IgD-negative memory B cell (primary cell): ENCODE results near the gene ALLC. TPM values are rescaled to one million over a fixed set of nuclear protein-coding genes. Genes with fewer than 3 reads are reported as not detected.

Source experiments
- H3K27ac Mint-ChIP-seq, 3 donors: one replicate each; pipeline ENCODE4 v1.8.0; 2020 to 2022; ENCODE audit warnings: mild to moderate bottlenecking in 3 of 3, mixed read lengths in 3 of 3, moderate library complexity in 1 of 3
- H3K27me3 Mint-ChIP-seq: one replicate; pipeline ENCODE4 v1.8.0; 2021; ENCODE audit warnings: mixed read lengths
- H3K36me3 Mint-ChIP-seq: one replicate; pipeline ENCODE4 v1.8.0; 2020; ENCODE audit warnings: mild to moderate bottlenecking, mixed read lengths
- H3K4me1 Mint-ChIP-seq, 3 donors: one replicate each; pipeline ENCODE4 v1.8.0; 2020 to 2022; ENCODE audit warnings: mixed read lengths in 3 of 3, mild to moderate bottlenecking in 1 of 3
- H3K4me3 Mint-ChIP-seq, 4 donors: one replicate each; pipeline ENCODE4 v1.8.0; 2020 to 2022; ENCODE audit warnings: mild to moderate bottlenecking in 4 of 4, mixed read lengths in 4 of 4, moderate library complexity in 3 of 4
- H3K9me3 Mint-ChIP-seq, 3 donors: one replicate each; pipeline ENCODE4 v1.8.0; 2020 to 2021; ENCODE audit warnings: mixed read lengths in 3 of 3, mild to moderate bottlenecking in 1 of 3
- polyA plus RNA-seq: library from polyadenylated mRNA; unstranded; fragments of 300-500 nt; fragmentation: Illumina TruSeq; gene quantifications from one replicate; pipeline ENCODE4 v1.2.3, GENCODE V29; 2021

The ALLC gene
- polyA plus RNA-seq, 1 donor from 2014 or later = not detected

GRCh38 chr2:3666613-3666975 lies 8.6 kb downstream of the ALLC start:
- Mint-ChIP-seq H3K27ac (peak overlapping the region in 1 of 3 donors; percentile 79), H3K36me3 (peaks cover 2% of the 10 kb centered on the region)

GRCh38 chr2:3667151-3667631 lies 9.2 kb downstream of the ALLC start:
- peaks cover 10% of the 10 kb centered on the region for H3K27me3 Mint-ChIP-seq

More at GRCh38 chr2:3666613-3666975, 8.6 kb downstream of the ALLC start:
- Mint-ChIP-seq H3K4me3 (no peak overlapping the region), H3K27me3 (peaks cover 10% of the 10 kb centered on the region), H3K9me3 (peaks cover 2 to 6% (median 2%) of the 10 kb centered on the region in 3 donors), H3K4me1 (peaks cover 0 to 5% (median 2%) of the 10 kb centered on the region in 3 donors)

GRCh38 chr2:3669656-3670055 lies 11.7 kb downstream of the ALLC start:
- H3K9me3 Mint-ChIP-seq = peaks cover 2 to 6% (median 2%) of the 10 kb centered on the region in 3 donors
- no peaks in the 10 kb centered on the region for H3K4me1 Mint-ChIP-seq
- no peak overlapping the region for H3K4me3 Mint-ChIP-seq
- no peak overlapping the region for H3K27ac Mint-ChIP-seq
- H3K27me3 Mint-ChIP-seq = peaks cover 10% of the 10 kb centered on the region
- peaks cover 2% of the 10 kb centered on the region for H3K36me3 Mint-ChIP-seq

More at GRCh38 chr2:3667151-3667631, 9.2 kb downstream of the ALLC start:
- H3K4me3 Mint-ChIP-seq = peak overlapping the region in 1 of 4 donors; percentile 39
- H3K4me1 Mint-ChIP-seq = peaks cover 0 to 2% (median 0%) of the 10 kb centered on the region in 3 donors
- peaks cover 2% of the 10 kb centered on the region for H3K36me3 Mint-ChIP-seq
- H3K27ac Mint-ChIP-seq = peak overlapping the region in 1 of 3 donors; percentile 79
- H3K9me3 Mint-ChIP-seq = peaks cover 2 to 6% (median 2%) of the 10 kb centered on the region in 3 donors

- peak overlapping the region in 1 of 4 donors; percentile 74 for H3K4me3 Mint-ChIP-seq
- peaks cover 1 to 5% (median 2%) of the 10 kb centered on the region in 3 donors for H3K9me3 Mint-ChIP-seq
- no peak overlapping the region for H3K27ac Mint-ChIP-seq
- H3K27me3 Mint-ChIP-seq = peaks cover 10% of the 10 kb centered on the region
- no peaks in the 10 kb centered on the region for H3K4me1 Mint-ChIP-seq
- peaks cover 2% of the 10 kb centered on the region for H3K36me3 Mint-ChIP-seq
Observed at GRCh38 chr2:3670376-3670775, 12.4 kb downstream of the ALLC start.

GRCh38 chr2:3670941-3671340 lies 12.9 kb downstream of the ALLC start:
- Mint-ChIP-seq H3K27ac (no peak overlapping the region), H3K36me3 (no peaks in the 10 kb centered on the region), H3K9me3 (no peaks in the 10 kb centered on the region), H3K27me3 (peaks cover 10% of the 10 kb centered on the region), H3K4me1 (no peaks in the 10 kb centered on the region), H3K4me3 (no peak overlapping the region)

GRCh38 chr2:3672861-3673678 lies 15.1 kb downstream of the ALLC start:
- Mint-ChIP-seq H3K4me3 (no peak overlapping the region), H3K4me1 (no peaks in the 10 kb centered on the region), H3K9me3 (no peaks in the 10 kb centered on the region), H3K36me3 (no peaks in the 10 kb centered on the region), H3K27me3 (peaks cover 5% of the 10 kb centered on the region), H3K27ac (no peak overlapping the region)

- peak overlapping the region in 1 of 3 donors; percentile 78 for H3K27ac Mint-ChIP-seq
- no peak overlapping the region for H3K4me3 Mint-ChIP-seq
Observed at GRCh38 chr2:3674066-3674845, 16.3 kb downstream of the ALLC start.

GRCh38 chr2:3675687-3676086 lies 17.7 kb downstream of the ALLC start:
- H3K4me3 Mint-ChIP-seq = no peak overlapping the region
- H3K9me3 Mint-ChIP-seq = no peaks in the 10 kb centered on the region
- no peaks in the 10 kb centered on the region for H3K4me1 Mint-ChIP-seq
- H3K27me3 Mint-ChIP-seq = peaks cover 2% of the 10 kb centered on the region
- no peak overlapping the region for H3K27ac Mint-ChIP-seq
- H3K36me3 Mint-ChIP-seq = no peaks in the 10 kb centered on the region

More at GRCh38 chr2:3674066-3674845, 16.3 kb downstream of the ALLC start:
- Mint-ChIP-seq H3K9me3 (no peaks in the 10 kb centered on the region), H3K4me1 (no peaks in the 10 kb centered on the region), H3K27me3 (peaks cover 4% of the 10 kb centered on the region), H3K36me3 (no peaks in the 10 kb centered on the region)

GRCh38 chr2:3677436-3677835 lies 19.4 kb downstream of the ALLC start:
- Mint-ChIP-seq H3K4me1 (peaks cover 0 to 4% (median 0%) of the 10 kb centered on the region in 3 donors), H3K27me3 (no peaks in the 10 kb centered on the region), H3K4me3 (no peak overlapping the region), H3K9me3 (no peaks in the 10 kb centered on the region), H3K27ac (peak overlapping the region in 1 of 3 donors; percentile 71), H3K36me3 (no peaks in the 10 kb centered on the region)

- Mint-ChIP-seq H3K4me3 (no peak overlapping the region), H3K9me3 (no peaks in the 10 kb centered on the region), H3K4me1 (peaks cover 0 to 4% (median 0%) of the 10 kb centered on the region in 3 donors), H3K36me3 (no peaks in the 10 kb centered on the region), H3K27me3 (no peaks in the 10 kb centered on the region), H3K27ac (no peak overlapping the region)
Observed at GRCh38 chr2:3678212-3678611, 20.2 kb downstream of the ALLC start.

- Mint-ChIP-seq H3K27ac (no peak overlapping the region), H3K27me3 (no peaks in the 10 kb centered on the region), H3K4me3 (no peak overlapping the region), H3K36me3 (no peaks in the 10 kb centered on the region), H3K4me1 (peaks cover 0 to 4% (median 0%) of the 10 kb centered on the region in 3 donors), H3K9me3 (no peaks in the 10 kb centered on the region)
Observed at GRCh38 chr2:3679180-3679579, 21.2 kb downstream of the ALLC start.

- Mint-ChIP-seq H3K36me3 (no peaks in the 10 kb centered on the region), H3K4me3 (peak overlapping the region in 1 of 4 donors; percentile 65), H3K27ac (no peak overlapping the region), H3K4me1 (peaks cover 0 to 4% (median 0%) of the 10 kb centered on the region in 3 donors), H3K27me3 (no peaks in the 10 kb centered on the region), H3K9me3 (no peaks in the 10 kb centered on the region)
Observed at GRCh38 chr2:3679616-3680393, 21.8 kb downstream of the ALLC start.

GRCh38 chr2:3680548-3681345 lies 22.7 kb downstream of the ALLC start:
- H3K27ac Mint-ChIP-seq = no peak overlapping the region
- no peaks in the 10 kb centered on the region for H3K36me3 Mint-ChIP-seq
- peaks cover 0 to 4% (median 0%) of the 10 kb centered on the region in 3 donors for H3K4me1 Mint-ChIP-seq
- peaks cover 2% of the 10 kb centered on the region for H3K27me3 Mint-ChIP-seq
- no peak overlapping the region for H3K4me3 Mint-ChIP-seq
- peaks cover 0 to 2% (median under 1%) of the 10 kb centered on the region in 3 donors for H3K9me3 Mint-ChIP-seq

- H3K36me3 Mint-ChIP-seq = no peaks in the 10 kb centered on the region
- peaks cover 2% of the 10 kb centered on the region for H3K27me3 Mint-ChIP-seq
- H3K4me3 Mint-ChIP-seq = no peak overlapping the region
- peaks cover 0 to 4% (median 0%) of the 10 kb centered on the region in 3 donors for H3K4me1 Mint-ChIP-seq
- H3K27ac Mint-ChIP-seq = no peak overlapping the region
- H3K9me3 Mint-ChIP-seq = peaks cover 0 to 3% (median 2%) of the 10 kb centered on the region in 3 donors
Observed at GRCh38 chr2:3681625-3682024, 23.6 kb downstream of the ALLC start.
